ENCODE results near the gene VTA1. TPM values are rescaled to one million over a fixed set of nuclear protein-coding genes. Genes with fewer than 3 reads are reported as not detected.

The VTA1 gene
- total RNA-seq, 1 donor from 2014 or later, result 33.2 TPM

GRCh38 chr6:142260748-142261147, 113.7 kb downstream of the VTA1 start:
- no peak for DNase-seq
- no peak for TF ChIP-seq CTCF (IDR thresholded peaks at IDR 0.05; ENCODE audit: borderline replicate concordance)
- Histone ChIP-seq H3K9me3 (replicated peaks) (no peaks in the 10 kb centered on the region), H3K4me3 (no peak overlapping the region), H3K27me3 (ENCODE audit: low read depth) (no peaks in the 10 kb centered on the region), H3K36me3 (no peaks in the 10 kb centered on the region), H3K27ac (replicated peaks) (no peak overlapping the region), H3K4me1 (no peaks in the 10 kb centered on the region)
- intact Hi-C loops (cut with micrococcal nuclease), result no loop called here

DNA sequence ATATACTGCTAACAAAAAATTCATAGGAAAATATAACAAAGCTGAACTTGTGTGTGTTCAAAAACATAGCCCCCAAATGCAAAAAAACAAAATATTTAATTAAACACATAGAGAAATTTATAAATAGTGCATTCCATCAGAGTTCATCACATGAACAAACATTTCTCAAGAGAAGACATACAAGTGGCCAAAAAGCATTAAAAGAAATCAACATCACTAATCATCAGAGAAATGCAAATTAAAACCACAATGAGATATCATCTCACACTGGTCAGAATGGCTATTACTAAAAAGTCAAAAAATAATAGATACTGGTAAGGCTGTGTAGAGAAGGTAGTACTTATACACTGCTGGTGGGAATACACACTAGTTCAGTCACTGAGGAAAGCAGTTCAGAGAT, 115.2 kb downstream of the VTA1 start:
- DNase-seq, result no peak
- H3K36me3 ChIP-seq, result no peaks in the 10 kb centered on the region
- no peaks in the 10 kb centered on the region for H3K27me3 ChIP-seq (ENCODE audit: low read depth)
- no peaks in the 10 kb centered on the region for H3K4me1 ChIP-seq
- no peak overlapping the region for H3K27ac ChIP-seq (replicated peaks)
- no peak for TF ChIP-seq CTCF (IDR thresholded peaks at IDR 0.05; ENCODE audit: borderline replicate concordance)
- no peaks in the 10 kb centered on the region for H3K9me3 ChIP-seq (replicated peaks)
- H3K4me3 ChIP-seq, result no peak overlapping the region
- intact Hi-C loops (cut with micrococcal nuclease), result no loop called here

DNA sequence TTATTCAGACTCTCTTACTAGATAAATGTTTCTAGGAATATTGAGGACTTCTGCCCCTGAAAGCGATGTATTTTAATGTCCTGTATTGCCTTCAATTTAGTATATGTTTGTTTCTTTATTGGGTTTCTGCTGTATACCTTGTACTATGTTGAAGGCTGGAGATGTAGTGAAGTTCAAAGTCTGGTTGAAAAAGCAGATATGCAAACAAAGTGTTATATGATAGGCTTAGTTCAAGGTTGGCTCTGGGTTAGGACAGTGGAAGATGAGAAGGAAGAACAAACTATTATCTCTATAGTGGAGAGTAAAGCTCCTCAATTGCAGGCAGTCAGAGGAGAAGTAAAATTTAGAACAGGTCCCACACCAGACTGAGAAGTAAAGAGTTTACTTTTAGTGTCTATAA, 118.4 kb downstream of the VTA1 start:
- H3K36me3 ChIP-seq, result no peaks in the 10 kb centered on the region
- no peaks in the 10 kb centered on the region for H3K4me1 ChIP-seq
- no peak for TF ChIP-seq CTCF (IDR thresholded peaks at IDR 0.05; ENCODE audit: borderline replicate concordance)
- H3K27me3 ChIP-seq (ENCODE audit: low read depth), result peaks cover 6% of the 10 kb centered on the region
- H3K9me3 ChIP-seq (replicated peaks), result no peaks in the 10 kb centered on the region
- no peak overlapping the region for H3K4me3 ChIP-seq
- H3K27ac ChIP-seq (replicated peaks), result no peak overlapping the region
- intact Hi-C loops (cut with micrococcal nuclease), result no loop called here
- no peak for DNase-seq

- Histone ChIP-seq H3K4me3 (no peak overlapping the region), H3K27me3 (ENCODE audit: low read depth) (peaks cover 6% of the 10 kb centered on the region), H3K36me3 (no peaks in the 10 kb centered on the region), H3K27ac (replicated peaks) (no peak overlapping the region), H3K9me3 (replicated peaks) (no peaks in the 10 kb centered on the region), H3K4me1 (no peaks in the 10 kb centered on the region)
- intact Hi-C loops (cut with micrococcal nuclease), result no loop called here
- no peak for DNase-seq
- no peak for TF ChIP-seq CTCF (IDR thresholded peaks at IDR 0.05; ENCODE audit: borderline replicate concordance)
Observed at GRCh38 chr6:142266060-142266459, 119.0 kb downstream of the VTA1 start.

DNA sequence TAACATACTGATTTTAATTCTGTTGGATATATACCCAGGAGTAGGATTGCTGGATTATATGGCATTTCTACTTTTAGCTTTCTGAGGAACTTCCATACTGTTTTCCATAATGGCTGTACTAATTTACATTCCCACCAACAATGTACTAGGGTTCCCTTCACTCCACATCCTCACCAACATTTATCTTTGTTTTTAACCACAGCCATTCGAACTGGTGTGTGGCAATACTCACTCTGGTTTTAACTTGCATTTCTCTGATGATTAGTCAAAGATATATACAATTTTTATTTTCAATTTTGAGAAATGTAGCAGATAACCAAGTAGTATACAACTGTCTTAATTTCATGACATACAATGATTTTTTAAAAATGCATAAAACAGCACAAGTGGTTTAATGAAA, 124.4 kb downstream of the VTA1 start:
- intact Hi-C loops (cut with micrococcal nuclease), result no loop called here
- no peak overlapping the region for H3K27ac ChIP-seq (replicated peaks)
- no peak overlapping the region for H3K4me3 ChIP-seq
- H3K9me3 ChIP-seq (replicated peaks), result no peaks in the 10 kb centered on the region
- no peaks in the 10 kb centered on the region for H3K36me3 ChIP-seq
- H3K4me1 ChIP-seq, result no peaks in the 10 kb centered on the region
- DNase-seq, result no peak
- TF ChIP-seq CTCF (IDR thresholded peaks at IDR 0.05; ENCODE audit: borderline replicate concordance), result no peak
- peaks cover 16% of the 10 kb centered on the region for H3K27me3 ChIP-seq (ENCODE audit: low read depth)

Other genes starting within 250 kb of the VTA1 start
- gene GJE1, start 14.3 kb upstream of the VTA1 start, total RNA-seq, result not detected
- not detected for gene NMBR, start 141 bp upstream of the VTA1 start, total RNA-seq
- 3.6 TPM for gene ADGRG6, start 154.7 kb downstream of the VTA1 start, total RNA-seq